Prostate gland (tissue), 2 donors: ENCODE measurements around the gene PSMB10. TPM values are rescaled to one million over a fixed set of nuclear protein-coding genes. Genes with fewer than 3 reads are reported as not detected.
A peak's percentile ranks its signal among the peaks of the same experiment; 100 is the strongest.

Experiments
- DNase-seq: peaks from one replicate; pipeline ENCODE4 v3.0.0-alpha.2; 2019; ENCODE audit warnings: low spot score
- H3K27ac ChIP-seq, 2 donors: fragments of 200-600 bp; sonication (generic); 2 replicates each; pipeline ENCODE4 v1.5.1; 2017 to 2019
- H3K27me3 ChIP-seq: fragments of 200-600 bp; sonication (generic); replicated peaks from 2 replicates; pipeline ENCODE4 v1.5.1; 2019; ENCODE audit not compliant: insufficient read depth
- H3K36me3 ChIP-seq, 2 donors: fragments of 200-600 bp; sonication (generic); 1 replicate in 1 of 2; 2 replicates in 1 of 2; pipeline versions ENCODE4 v1.5.1 to v1.8.1; 2017 to 2019
- H3K4me1 ChIP-seq: fragments of 200-600 bp; sonication (generic); replicated peaks from 2 replicates; pipeline ENCODE4 v1.5.1; 2019
- H3K4me3 ChIP-seq, 2 donors: fragments of 200-600 bp; sonication (generic); 2 replicates each; pipeline ENCODE4 v1.5.1; 2017 to 2019
- H3K9me3 ChIP-seq: fragments of 200-600 bp; sonication (generic); 2 replicates; pipeline ENCODE4 v1.5.1; 2017
- POLR2A ChIP-seq: fragments of 450-650 bp; IDR thresholded peaks from one replicate; pipeline ENCODE4 v1.6.1; 2016; ENCODE audit warnings: antibody characterized with exemption, mild to moderate bottlenecking
- POLR2AphosphoS5 ChIP-seq: sonication (generic); formaldehyde crosslinking; IDR thresholded peaks from one replicate; pipeline ENCODE4 v1.6.1; 2017; ENCODE audit warnings: antibody characterized with exemption
- WGBS: methylation state at CpG from one replicate; pipeline ENCODE4 v1.1.5; 2018; 5-methylcytosine and 5-hydroxymethylcytosine counted together
- intact Hi-C: fragments of 100-400 bp; cut with DNase I; formaldehyde crosslinking; loops from one replicate; pipeline ENCODE4 v1.14.2; 2022
- small RNA-seq, 2 donors: library from RNA; depleted of rRNA; stranded (forward); fragments of <200 nt; gene quantifications; one replicate each; pipeline ENCODE3, GENCODE V24; 2016
- total RNA-seq, 2 donors: library from RNA; depleted of rRNA; stranded (reverse); fragments of >200 nt; gene quantifications; one replicate each; pipeline ENCODE4 v1.1.0, GENCODE V29; 2016
- TF ChIP-seq, protein P1 (sequence below), 4 experiments: fragments of 200-600 bp in 2 of 4; fragments of 450-650 bp in 2 of 4; sonication (generic) in 2 of 4; IDR thresholded peaks; 1 replicate in 3 of 4; 2 replicates in 1 of 4; pipeline ENCODE4 v1.5.1; 2016 to 2019; ENCODE audit warnings: antibody characterized with exemption in 4 of 4, mild to moderate bottlenecking in 2 of 4, moderate library complexity in 2 of 4

The PSMB10 gene
- total RNA-seq, 2 donors from 2014 or later: 29.9 to 42.5 TPM

DNA sequence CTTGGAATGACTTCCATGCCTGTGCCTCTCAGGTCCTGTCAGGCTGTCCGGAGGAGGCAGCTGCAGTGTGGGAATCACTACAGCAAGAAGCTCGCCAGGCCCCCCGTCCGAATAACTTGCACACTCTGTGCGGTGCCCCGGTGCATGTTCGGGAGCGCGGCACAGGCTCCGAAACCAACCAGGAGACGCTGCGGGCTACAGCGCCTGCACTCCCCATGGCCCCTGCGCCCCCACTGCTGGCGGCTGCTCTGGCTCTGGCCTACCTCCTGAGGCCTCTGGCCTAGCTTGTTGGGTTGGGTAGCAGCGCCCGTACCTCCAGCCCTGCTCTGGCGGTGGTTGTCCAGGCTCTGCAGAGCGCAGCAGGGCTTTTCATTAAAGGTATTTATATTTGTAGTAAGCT lies 50.7 kb downstream of the PSMB10 start:
- no peak overlapping the region for H3K27ac ChIP-seq
- no peak for TF ChIP-seq POLR2AphosphoS5
- TF ChIP-seq POLR2A: no peak
- TF ChIP-seq, protein P1, sequence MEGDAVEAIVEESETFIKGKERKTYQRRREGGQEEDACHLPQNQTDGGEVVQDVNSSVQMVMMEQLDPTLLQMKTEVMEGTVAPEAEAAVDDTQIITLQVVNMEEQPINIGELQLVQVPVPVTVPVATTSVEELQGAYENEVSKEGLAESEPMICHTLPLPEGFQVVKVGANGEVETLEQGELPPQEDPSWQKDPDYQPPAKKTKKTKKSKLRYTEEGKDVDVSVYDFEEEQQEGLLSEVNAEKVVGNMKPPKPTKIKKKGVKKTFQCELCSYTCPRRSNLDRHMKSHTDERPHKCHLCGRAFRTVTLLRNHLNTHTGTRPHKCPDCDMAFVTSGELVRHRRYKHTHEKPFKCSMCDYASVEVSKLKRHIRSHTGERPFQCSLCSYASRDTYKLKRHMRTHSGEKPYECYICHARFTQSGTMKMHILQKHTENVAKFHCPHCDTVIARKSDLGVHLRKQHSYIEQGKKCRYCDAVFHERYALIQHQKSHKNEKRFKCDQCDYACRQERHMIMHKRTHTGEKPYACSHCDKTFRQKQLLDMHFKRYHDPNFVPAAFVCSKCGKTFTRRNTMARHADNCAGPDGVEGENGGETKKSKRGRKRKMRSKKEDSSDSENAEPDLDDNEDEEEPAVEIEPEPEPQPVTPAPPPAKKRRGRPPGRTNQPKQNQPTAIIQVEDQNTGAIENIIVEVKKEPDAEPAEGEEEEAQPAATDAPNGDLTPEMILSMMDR (IDR thresholded peaks at IDR 0.05): no peak
- 95% methylated on average over 19 of the region's 19 CpGs for WGBS

DNA sequence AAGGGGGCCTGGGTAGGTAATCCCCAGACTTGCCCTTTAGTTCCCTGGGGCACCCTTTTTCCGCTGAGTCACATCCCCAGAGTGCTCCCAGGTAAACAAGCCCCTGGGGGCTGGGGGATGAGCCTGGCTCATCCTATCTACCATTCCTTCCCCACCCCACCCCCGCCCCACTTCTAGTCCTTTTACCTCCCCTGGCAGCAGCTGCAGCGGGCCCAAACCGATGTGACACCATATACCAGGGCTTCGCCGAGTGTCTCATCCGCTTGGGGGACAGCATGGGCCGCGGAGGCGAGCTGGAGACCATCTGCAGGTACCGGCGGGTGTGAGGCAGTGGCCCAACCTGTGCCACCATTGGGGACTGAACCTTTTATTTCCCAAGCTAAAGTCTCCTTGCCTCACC lies 51.1 kb downstream of the PSMB10 start:
- no peaks in the 10 kb centered on the region for H3K27me3 ChIP-seq
- TF ChIP-seq POLR2AphosphoS5: no peak
- DNase-seq: no peak
- peaks cover 7% of the 10 kb centered on the region for H3K4me1 ChIP-seq
- 93% methylated on average over 12 of the region's 12 CpGs for WGBS
- no peaks in the 10 kb centered on the region for H3K9me3 ChIP-seq
- peaks cover 9 to 34% of the 10 kb centered on the region in 2 donors for H3K36me3 ChIP-seq
- H3K4me3 ChIP-seq: no peak overlapping the region
- peak overlapping the region in 1 of 2 donors; percentile 56 for H3K27ac ChIP-seq
- intact Hi-C loops: no loop called here

More for the DNA sequence above, 50.7 kb downstream of the PSMB10 start:
- intact Hi-C loops: no loop called here
- no peaks in the 10 kb centered on the region for H3K27me3 ChIP-seq
- H3K4me3 ChIP-seq: no peak overlapping the region
- peaks cover 7% of the 10 kb centered on the region for H3K4me1 ChIP-seq
- H3K9me3 ChIP-seq: no peaks in the 10 kb centered on the region
- DNase-seq: no peak
- peaks cover 6 to 31% of the 10 kb centered on the region in 2 donors for H3K36me3 ChIP-seq

DNA sequence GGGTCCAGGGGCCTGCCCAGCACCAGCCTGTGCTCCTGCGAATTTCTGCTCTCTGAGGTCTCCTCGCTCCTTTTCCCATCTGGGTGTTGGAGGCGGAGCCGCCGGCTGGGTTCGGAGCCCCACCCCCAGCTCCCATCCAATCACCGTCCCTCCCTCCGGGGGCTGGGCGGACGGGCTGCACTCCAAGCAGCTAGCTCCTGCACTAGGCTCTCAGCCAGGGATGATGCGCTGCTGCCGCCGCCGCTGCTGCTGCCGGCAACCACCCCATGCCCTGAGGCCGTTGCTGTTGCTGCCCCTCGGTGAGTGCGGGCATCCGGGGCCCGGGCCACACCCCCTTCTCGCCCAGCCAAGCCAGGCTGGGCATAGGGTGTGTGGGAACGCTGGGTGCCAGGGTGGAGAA lies 52.0 kb downstream of the PSMB10 start, which contains the start of gene NRN1L:
Gene NRN1L, plus strand, starts transcription at position 202 of the 400 bp plus-strand sequence. Its CDS starts 19 bp downstream, at position 221.
- Histone ChIP-seq H3K4me3 (no peak within 1 kb of the TSS), H3K4me1 (peaks cover 7% of the 10 kb centered on the region), H3K36me3 (peaks cover 16 to 43% of the 10 kb centered on the region in 2 donors), H3K27ac (peak within 1 kb of the TSS; percentile 56 to 59), H3K27me3 (no peaks in the 10 kb centered on the region), H3K9me3 (no peaks in the 10 kb centered on the region)
- intact Hi-C loops: loop anchor here (5.0 kb wide), 1 partner anchor 158 kb away; no protein-coding TSS in a partner anchor
- DNase-seq: peak; percentile 93
- TF ChIP-seq POLR2AphosphoS5: peak; percentile 92
- TF ChIP-seq, protein P1 (IDR thresholded peaks at IDR 0.05): no peak
- peak; percentile 45 for TF ChIP-seq POLR2A
- 15% methylated on average over 22 of the region's 22 CpGs for WGBS

Small RNA genes within 50 kb of the gene (small RNA-seq; reads per million reads assigned to genes)
- gene NRN1L: 0 reads per million in 2 donors

Other genes with a start within 250 kb of the PSMB10 start
- gene GFOD2, start 217.5 kb downstream of the PSMB10 start, total RNA-seq: 10 to 100 TPM; 16.0 to 27.4 TPM
- 10 to 100 TPM; 11.1 to 22.8 TPM for gene RANBP10, start 130.3 kb downstream of the PSMB10 start, total RNA-seq
- gene TSNAXIP1, start 130.0 kb downstream of the PSMB10 start, total RNA-seq: 1 to 10 TPM; 2.1 to 8.0 TPM
- 10 to 100 TPM; 60.2 to 78.6 TPM for gene THAP11, start 94.5 kb downstream of the PSMB10 start, total RNA-seq
- 100 to 1,000 TPM in 1 of 2 donors, 10 to 100 TPM in 1; 61.5 to 234 TPM for gene NUTF2, start 89.9 kb downstream of the PSMB10 start, total RNA-seq
- 10 to 100 TPM; 28.1 to 69.2 TPM for gene CENPT, start 89.2 kb downstream of the PSMB10 start, total RNA-seq
- gene EDC4, start 63.8 kb downstream of the PSMB10 start, total RNA-seq: 10 to 100 TPM; 47.3 to 76.5 TPM
- 1 to 10 TPM; 4.0 to 4.4 TPM for gene NRN1L, start 52.0 kb downstream of the PSMB10 start, total RNA-seq
- gene PSKH1, start 43.6 kb downstream of the PSMB10 start, total RNA-seq: 10 to 100 TPM; 16.7 to 53.2 TPM
- under 1 TPM in 1 of 2 donors, not detected in 1; 0.85 TPM for gene CTRL, start 5.0 kb downstream of the PSMB10 start, total RNA-seq
- gene LCAT, start 7.3 kb upstream of the PSMB10 start, total RNA-seq: 10 to 100 TPM in 1 of 2 donors, 1 to 10 TPM in 1; 6.9 to 17.4 TPM
- gene SLC12A4, start 31.8 kb upstream of the PSMB10 start, total RNA-seq: 10 to 100 TPM; 32.6 to 89.1 TPM
- gene DPEP3, start 43.6 kb upstream of the PSMB10 start, total RNA-seq: 10 to 100 TPM in 1 of 2 donors, not detected in 1; 49.9 TPM
- gene DPEP2, start 62.6 kb upstream of the PSMB10 start, total RNA-seq: 1 to 10 TPM in 1 of 2 donors, under 1 TPM in 1; 0.41 to 2.4 TPM
- gene DPEP2NB, start 79.1 kb upstream of the PSMB10 start, total RNA-seq: under 1 TPM in 1 of 2 donors, not detected in 1; 0.62 TPM
- 10 to 100 TPM in 1 of 2 donors, 1 to 10 TPM in 1; 7.1 to 16.5 TPM for gene DDX28, start 86.4 kb upstream of the PSMB10 start, total RNA-seq
- 10 to 100 TPM in 1 of 2 donors, 1 to 10 TPM in 1; 7.2 to 14.5 TPM for gene DUS2, start 86.4 kb upstream of the PSMB10 start, total RNA-seq
- 10 to 100 TPM; 36.6 to 84.1 TPM for gene NFATC3, start 148.5 kb upstream of the PSMB10 start, total RNA-seq